HepG2 (cell line): Measurements from ENCODE around the gene SLC35F6. TPM values are rescaled to one million over a fixed set of nuclear protein-coding genes. Genes with fewer than 3 reads are reported as not detected.

Experiments
- AKAP8 ChIP-seq: sonication (generic); formaldehyde crosslinking; IDR thresholded peaks from 2 replicates; pipeline ENCODE4 v1.5.1; 2020; ENCODE audit warnings: mild to moderate bottlenecking, missing genetic modification reagents
- EP300 ChIP-seq, 3 experiments: sonication (generic) in 1 of 3; formaldehyde crosslinking in 1 of 3; IDR thresholded peaks; 2 replicates each; pipeline versions ENCODE4 v1.5.1 to v1.6.1; 2011 to 2020; ENCODE audit warnings: low read depth in 2 of 3, low read length in 2 of 3, borderline replicate concordance in 1 of 3, improper control_type of control experiment in 1 of 3, mild to moderate bottlenecking in 1 of 3, missing genetic modification reagents in 1 of 3, moderate library complexity in 1 of 3
- ETV6 ChIP-seq: sonication (generic); formaldehyde crosslinking; conservative IDR thresholded peaks from 2 replicates; pipeline ENCODE4 v1.4.0; 2020; ENCODE audit warnings: missing genetic modification reagents
- HNRNPK ChIP-seq: fragments of 200-400 bp; formaldehyde crosslinking; IDR thresholded peaks from 2 replicates; pipeline ENCODE4 v1.6.1; 2018; ENCODE audit warnings: low read length, low read depth, moderate library complexity, mild to moderate bottlenecking; ENCODE audit not compliant: poor library complexity, severe bottlenecking
- ISL2 ChIP-seq: sonication (generic); formaldehyde crosslinking; IDR thresholded peaks from 2 replicates; pipeline ENCODE4 v1.5.0; 2020; ENCODE audit warnings: missing genetic modification reagents
- KDM5A ChIP-seq: fragments of 200-600 bp; sonication (generic); IDR thresholded peaks from 2 replicates; pipeline ENCODE4 v1.7.0; 2018; ENCODE audit warnings: antibody characterized with exemption, mild to moderate bottlenecking, low read length, borderline replicate concordance
- MAFF ChIP-seq: IDR thresholded peaks from 2 replicates; pipeline ENCODE4 v1.6.1; 2011; ENCODE audit warnings: low read depth, low read length, improper control_type of control experiment
- MTF1 ChIP-seq: sonication (generic); formaldehyde crosslinking; IDR thresholded peaks from 2 replicates; pipeline ENCODE4 v1.5.0; 2020; ENCODE audit warnings: missing genetic modification reagents
- PLRG1 ChIP-seq: fragments of 450-650 bp; conservative IDR thresholded peaks from 2 replicates; pipeline ENCODE4 v1.6.1; 2016
- RARG ChIP-seq: sonication (generic); formaldehyde crosslinking; IDR thresholded peaks from 2 replicates; pipeline ENCODE4 v1.4.0; 2020; ENCODE audit warnings: low read depth, mild to moderate bottlenecking, missing genetic modification reagents
- ZBTB38 ChIP-seq: sonication (generic); formaldehyde crosslinking; IDR thresholded peaks from 2 replicates; pipeline ENCODE4 v1.5.1; 2020; ENCODE audit warnings: mild to moderate bottlenecking, missing genetic modification reagents
- ZNF138 ChIP-seq: sonication (generic); formaldehyde crosslinking; IDR thresholded peaks from 2 replicates; pipeline ENCODE4 v1.5.0; 2020; ENCODE audit warnings: mild to moderate bottlenecking, low read depth, missing genetic modification reagents
- ZNF333 ChIP-seq: sonication (generic); formaldehyde crosslinking; IDR thresholded peaks from 2 replicates; pipeline ENCODE4 v1.4.0; 2020; ENCODE audit warnings: mild to moderate bottlenecking, missing genetic modification reagents, borderline replicate concordance
- ZNF367 ChIP-seq: sonication (generic); formaldehyde crosslinking; IDR thresholded peaks from 2 replicates; pipeline ENCODE4 v1.4.0; 2020; ENCODE audit warnings: missing genetic modification reagents, borderline replicate concordance
- ZNF510 ChIP-seq: sonication (generic); formaldehyde crosslinking; IDR thresholded peaks from 2 replicates; pipeline ENCODE4 v1.4.0; 2020; ENCODE audit warnings: low read depth, mild to moderate bottlenecking, missing genetic modification reagents
- ZNF619 ChIP-seq: sonication (generic); formaldehyde crosslinking; IDR thresholded peaks from 2 replicates; pipeline ENCODE4 v1.4.0; 2020; ENCODE audit warnings: mild to moderate bottlenecking, missing genetic modification reagents
- ZNF709 ChIP-seq: sonication (generic); formaldehyde crosslinking; IDR thresholded peaks from 2 replicates; pipeline ENCODE4 v1.5.0; 2020; ENCODE audit warnings: mild to moderate bottlenecking, missing genetic modification reagents
- polyA plus RNA-seq, 8 experiments: library from polyadenylated mRNA; depleted of rRNA in 3 of 8; stranded (reverse) in 7 of 8; unstranded in 1 of 8; fragments of >200 nt; fragmentation: Illumina TruSeq in 4 of 8; extraction: Trizol in 4 of 8; gene quantifications; 2 replicates each; pipeline versions ENCODE4 v1.2.1 to v1.2.3, GENCODE V29; 2011 to 2016; ENCODE audit warnings: low read depth in 4 of 8, missing spikeins in 1 of 8, mixed read lengths in 1 of 8; ENCODE audit not compliant: insufficient read depth in 1 of 8
- total RNA-seq, 5 experiments: library from RNA; depleted of rRNA; stranded (reverse); fragments of >200 nt; fragmentation: Illumina TruSeq; extraction: Trizol; gene quantifications; 2 replicates each; pipeline ENCODE4 v1.2.3, GENCODE V29; 2016; ENCODE audit warnings: low read depth in 1 of 5
- TF ChIP-seq, protein P1 (sequence below): sonication (generic); formaldehyde crosslinking; IDR thresholded peaks from 2 replicates; pipeline ENCODE4 v1.5.0; 2020; ENCODE audit warnings: missing genetic modification reagents
- TF ChIP-seq, protein P2 (sequence below): sonication (generic); formaldehyde crosslinking; IDR thresholded peaks from 2 replicates; pipeline ENCODE4 v1.4.0; 2020; ENCODE audit warnings: missing genetic modification reagents, borderline replicate concordance
- TF ChIP-seq, protein P3 (sequence below): IDR thresholded peaks from 2 replicates; pipeline ENCODE4 v1.6.1; 2016; ENCODE audit warnings: missing compliant biosample characterization, missing genetic modification reagents, borderline replicate concordance
- TF ChIP-seq, protein P4 (sequence below): sonication (generic); formaldehyde crosslinking; IDR thresholded peaks from 2 replicates; pipeline ENCODE4 v1.8.1; 2023; ENCODE audit warnings: missing genetic modification reagents, inconsistent platforms, borderline replicate concordance
- TF ChIP-seq, protein P5 (sequence below): sonication (generic); formaldehyde crosslinking; IDR thresholded peaks from 2 replicates; pipeline ENCODE4 v1.8.0; 2023; ENCODE audit warnings: mild to moderate bottlenecking, missing genetic modification reagents

The SLC35F6 gene
- total and polyA plus RNA-seq, 2 of the 13 experiments (the other 11 are each of a cell fraction or from before 2014, with no cell fraction given): 15.2 to 21.2 TPM

DNA sequence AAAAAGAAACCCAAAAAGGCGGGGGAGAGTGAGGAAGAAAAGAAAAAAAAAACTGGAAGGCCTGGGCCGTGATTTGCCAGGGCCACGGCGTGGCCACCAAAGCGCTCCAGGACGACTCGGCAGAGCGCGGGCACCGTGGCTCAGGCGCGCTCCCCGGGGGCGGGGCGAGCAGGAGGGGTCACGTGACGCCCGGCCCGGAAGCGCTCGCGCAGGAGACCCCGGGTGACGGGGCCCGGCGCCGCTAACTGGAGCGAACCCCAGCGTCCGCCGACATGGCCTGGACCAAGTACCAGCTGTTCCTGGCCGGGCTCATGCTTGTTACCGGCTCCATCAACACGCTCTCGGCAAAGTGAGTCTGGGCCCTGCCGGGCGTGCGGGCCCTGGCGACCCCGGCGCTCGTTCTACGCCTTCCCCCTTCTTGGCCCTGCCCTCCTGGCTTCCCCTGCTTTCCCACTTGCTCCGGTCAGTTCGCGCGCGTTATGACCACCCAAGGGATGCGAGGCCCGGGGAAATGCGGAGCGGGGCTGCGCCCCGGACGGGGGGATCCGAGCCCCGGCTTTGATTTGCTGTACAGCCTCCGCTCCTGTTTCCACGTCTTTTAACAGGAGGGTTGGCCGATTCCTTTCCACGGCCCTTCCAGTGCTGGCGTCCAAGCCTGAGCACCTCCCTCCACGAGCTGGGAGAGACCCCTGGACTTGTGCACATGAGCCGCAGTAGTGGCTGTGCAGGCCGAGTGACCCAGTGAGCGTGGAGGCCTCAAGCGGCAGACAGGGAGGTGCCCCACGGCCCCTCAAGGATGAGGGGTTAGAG, at the start of gene SLC35F6 (continued):
- TF ChIP-seq, protein P1, sequence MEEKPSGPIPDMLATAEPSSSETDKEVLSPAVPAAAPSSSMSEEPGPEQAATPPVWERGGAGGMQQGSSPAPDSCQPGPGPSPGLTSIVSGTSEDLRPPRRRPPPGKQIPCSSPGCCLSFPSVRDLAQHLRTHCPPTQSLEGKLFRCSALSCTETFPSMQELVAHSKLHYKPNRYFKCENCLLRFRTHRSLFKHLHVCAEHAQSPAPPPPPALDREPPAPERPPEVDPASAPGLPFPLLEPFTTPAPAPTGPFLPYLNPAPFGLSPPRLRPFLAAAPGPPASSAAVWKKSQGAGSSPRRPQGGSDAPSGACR (CRISPR knock-in tag): peak; percentile 96
- no peak for TF ChIP-seq RARG (CRISPR knock-in tag)
- TF ChIP-seq HNRNPK: peak; percentile 64
- TF ChIP-seq ZNF367 (CRISPR knock-in tag): peak; percentile 55; the same call in 1 of the 2 replicates
- TF ChIP-seq ZNF333 (CRISPR knock-in tag): peak; percentile 64; the same call in 1 of the 2 replicates
- TF ChIP-seq, protein P2, sequence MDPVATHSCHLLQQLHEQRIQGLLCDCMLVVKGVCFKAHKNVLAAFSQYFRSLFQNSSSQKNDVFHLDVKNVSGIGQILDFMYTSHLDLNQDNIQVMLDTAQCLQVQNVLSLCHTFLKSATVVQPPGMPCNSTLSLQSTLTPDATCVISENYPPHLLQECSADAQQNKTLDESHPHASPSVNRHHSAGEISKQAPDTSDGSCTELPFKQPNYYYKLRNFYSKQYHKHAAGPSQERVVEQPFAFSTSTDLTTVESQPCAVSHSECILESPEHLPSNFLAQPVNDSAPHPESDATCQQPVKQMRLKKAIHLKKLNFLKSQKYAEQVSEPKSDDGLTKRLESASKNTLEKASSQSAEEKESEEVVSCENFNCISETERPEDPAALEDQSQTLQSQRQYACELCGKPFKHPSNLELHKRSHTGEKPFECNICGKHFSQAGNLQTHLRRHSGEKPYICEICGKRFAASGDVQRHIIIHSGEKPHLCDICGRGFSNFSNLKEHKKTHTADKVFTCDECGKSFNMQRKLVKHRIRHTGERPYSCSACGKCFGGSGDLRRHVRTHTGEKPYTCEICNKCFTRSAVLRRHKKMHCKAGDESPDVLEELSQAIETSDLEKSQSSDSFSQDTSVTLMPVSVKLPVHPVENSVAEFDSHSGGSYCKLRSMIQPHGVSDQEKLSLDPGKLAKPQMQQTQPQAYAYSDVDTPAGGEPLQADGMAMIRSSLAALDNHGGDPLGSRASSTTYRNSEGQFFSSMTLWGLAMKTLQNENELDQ: no peak
- TF ChIP-seq ETV6 (CRISPR knock-in tag): peak; percentile 62; the same call in 1 of the 2 replicates
- TF ChIP-seq, protein P3, sequence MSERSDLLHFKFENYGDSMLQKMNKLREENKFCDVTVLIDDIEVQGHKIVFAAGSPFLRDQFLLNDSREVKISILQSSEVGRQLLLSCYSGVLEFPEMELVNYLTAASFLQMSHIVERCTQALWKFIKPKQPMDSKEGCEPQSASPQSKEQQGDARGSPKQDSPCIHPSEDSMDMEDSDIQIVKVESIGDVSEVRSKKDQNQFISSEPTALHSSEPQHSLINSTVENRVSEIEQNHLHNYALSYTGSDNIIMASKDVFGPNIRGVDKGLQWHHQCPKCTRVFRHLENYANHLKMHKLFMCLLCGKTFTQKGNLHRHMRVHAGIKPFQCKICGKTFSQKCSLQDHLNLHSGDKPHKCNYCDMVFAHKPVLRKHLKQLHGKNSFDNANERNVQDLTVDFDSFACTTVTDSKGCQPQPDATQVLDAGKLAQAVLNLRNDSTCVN (CRISPR knock-in tag): peak; percentile 69; the same call in 1 of the 2 replicates
- peak; percentile 75; the same call in 1 of the 2 replicates for TF ChIP-seq ZNF709
- TF ChIP-seq MTF1 (CRISPR knock-in tag): no peak
- TF ChIP-seq, protein P4, sequence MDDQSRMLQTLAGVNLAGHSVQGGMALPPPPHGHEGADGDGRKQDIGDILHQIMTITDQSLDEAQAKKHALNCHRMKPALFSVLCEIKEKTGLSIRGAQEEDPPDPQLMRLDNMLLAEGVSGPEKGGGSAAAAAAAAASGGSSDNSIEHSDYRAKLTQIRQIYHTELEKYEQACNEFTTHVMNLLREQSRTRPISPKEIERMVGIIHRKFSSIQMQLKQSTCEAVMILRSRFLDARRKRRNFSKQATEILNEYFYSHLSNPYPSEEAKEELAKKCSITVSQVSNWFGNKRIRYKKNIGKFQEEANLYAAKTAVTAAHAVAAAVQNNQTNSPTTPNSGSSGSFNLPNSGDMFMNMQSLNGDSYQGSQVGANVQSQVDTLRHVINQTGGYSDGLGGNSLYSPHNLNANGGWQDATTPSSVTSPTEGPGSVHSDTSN: no peak
- TF ChIP-seq MAFF: no peak
- peak; percentile 96 for TF ChIP-seq ZNF138 (CRISPR knock-in tag)
- peak; percentile 85; the same call in 1 of the 2 replicates for TF ChIP-seq ZNF619 (CRISPR knock-in tag)
- TF ChIP-seq PLRG1: no peak
- 0 out of 4 replicates have a peak, but pooled peaks of 1 of the 2 experiments have one; percentile 18 for TF ChIP-seq EP300 (IDR thresholded peaks at IDR 0.05; ENCODE audit: low read depth in 2 of 2, low read length in 2 of 2)
- no peak for TF ChIP-seq EP300 (CRISPR knock-in tag; IDR thresholded peaks at IDR 0.05; ENCODE audit: borderline replicate concordance)
- TF ChIP-seq ZNF510 (CRISPR knock-in tag): no peak
- 0 out of 2 replicates have a peak, but pooled peaks have one; percentile 66 for TF ChIP-seq AKAP8
- TF ChIP-seq, protein P5, sequence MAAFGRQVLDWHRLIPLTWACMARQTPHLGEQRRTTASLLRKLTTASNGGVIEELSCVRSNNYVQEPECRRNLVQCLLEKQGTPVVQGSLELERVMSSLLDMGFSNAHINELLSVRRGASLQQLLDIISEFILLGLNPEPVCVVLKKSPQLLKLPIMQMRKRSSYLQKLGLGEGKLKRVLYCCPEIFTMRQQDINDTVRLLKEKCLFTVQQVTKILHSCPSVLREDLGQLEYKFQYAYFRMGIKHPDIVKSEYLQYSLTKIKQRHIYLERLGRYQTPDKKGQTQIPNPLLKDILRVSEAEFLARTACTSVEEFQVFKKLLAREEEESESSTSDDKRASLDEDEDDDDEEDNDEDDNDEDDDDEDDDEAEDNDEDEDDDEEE (CRISPR knock-in tag): no peak
- TF ChIP-seq ZBTB38 (CRISPR knock-in tag): peak; percentile 54; the same call in 1 of the 2 replicates
- TF ChIP-seq ISL2 (CRISPR knock-in tag): no peak; the same call in 1 of the 2 replicates
- TF ChIP-seq KDM5A: 0 out of 2 replicates have a peak, but pooled peaks have one; percentile 46
